Measurements from ENCODE around the gene ANKRD11. TPM values are rescaled to one million over a fixed set of nuclear protein-coding genes. Genes with fewer than 3 reads are reported as not detected.

Gene ANKRD11
- polyA plus RNA-seq, 10 donors = 51.5 to 76.1 (median 59.4) TPM

DNA sequence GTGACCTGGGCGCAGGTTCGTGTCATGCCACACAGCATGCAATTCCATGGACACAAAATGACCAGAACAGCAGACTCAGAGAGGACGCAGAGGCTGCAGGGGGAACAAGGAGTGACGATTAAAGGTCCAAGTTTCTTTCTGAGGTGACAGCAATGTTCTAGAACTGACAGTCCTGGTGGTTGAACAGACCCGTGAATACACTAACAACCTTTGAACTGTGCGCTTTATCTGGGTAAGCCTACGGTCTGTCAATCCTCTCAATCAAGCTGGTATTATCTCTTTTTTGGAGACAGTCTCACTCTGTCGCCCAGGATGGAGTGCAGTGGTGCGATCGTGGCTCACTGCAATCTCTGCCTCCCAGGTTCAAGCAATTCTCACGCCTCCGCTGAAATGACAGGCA lies 138.7 kb downstream of the ANKRD11 start:
- DNase-seq = no peak

DNA sequence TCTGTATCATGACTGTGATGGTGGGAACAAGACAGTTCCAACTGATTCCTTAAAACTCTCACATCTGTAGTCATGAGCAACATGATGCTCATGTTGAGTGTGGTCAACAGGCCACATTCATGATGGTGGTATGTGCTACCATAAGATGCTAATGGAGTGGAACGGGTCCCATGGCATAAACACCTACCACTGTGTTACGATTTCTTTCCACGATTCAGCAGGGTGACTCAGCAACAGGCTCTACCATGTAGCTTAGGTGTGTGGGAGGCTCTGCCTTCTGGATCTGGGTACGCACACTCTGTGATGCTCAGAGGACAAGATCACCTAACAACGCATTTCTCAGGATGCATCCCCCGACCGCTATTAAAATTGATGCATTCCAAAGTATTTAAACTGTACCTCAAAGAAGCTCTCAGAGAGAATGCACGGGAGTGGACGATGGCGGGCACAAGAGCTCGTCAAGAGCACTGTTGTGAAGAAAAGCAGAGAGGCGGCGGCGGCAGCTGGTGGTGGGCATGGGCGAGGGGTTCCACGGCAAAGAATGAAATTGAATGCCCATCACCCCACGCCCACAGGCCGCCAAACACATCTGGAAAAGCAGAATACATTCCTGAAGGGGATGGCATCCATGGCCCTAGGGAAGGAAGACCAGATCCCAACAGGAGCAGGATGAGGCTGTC lies 139.5 kb downstream of the ANKRD11 start:
- DNase-seq = no peak

DNA sequence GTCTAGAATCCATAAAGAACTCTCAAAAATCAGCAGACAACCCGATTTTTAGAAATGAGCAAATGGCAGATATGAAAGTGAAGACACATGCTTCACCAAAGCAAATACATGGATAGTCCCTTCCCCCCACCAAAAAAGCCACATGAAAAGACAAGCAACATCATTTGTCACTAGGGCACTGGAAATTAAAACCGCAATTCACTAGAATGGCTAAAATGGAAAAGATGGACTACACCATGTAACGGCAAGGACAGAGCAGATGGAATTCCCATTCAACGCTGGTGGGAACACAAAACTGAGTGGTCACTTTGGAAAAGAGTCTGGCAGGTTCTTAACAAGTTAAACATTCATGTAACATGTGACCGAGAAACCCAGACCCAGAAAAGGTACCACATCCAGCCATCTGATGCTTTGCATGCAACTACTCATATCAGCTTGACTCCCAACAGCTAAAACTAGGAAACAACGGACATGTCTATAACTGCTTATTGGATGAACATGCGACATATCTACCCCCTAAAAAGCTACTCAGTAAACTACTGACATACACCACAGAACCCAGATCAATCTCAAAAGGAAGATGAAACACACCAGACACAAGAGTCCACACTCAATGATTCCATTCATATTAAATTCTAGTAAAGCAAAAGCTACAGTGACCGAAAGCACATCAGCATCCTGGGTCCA lies 140.3 kb downstream of the ANKRD11 start:
- DNase-seq = no peak

DNA sequence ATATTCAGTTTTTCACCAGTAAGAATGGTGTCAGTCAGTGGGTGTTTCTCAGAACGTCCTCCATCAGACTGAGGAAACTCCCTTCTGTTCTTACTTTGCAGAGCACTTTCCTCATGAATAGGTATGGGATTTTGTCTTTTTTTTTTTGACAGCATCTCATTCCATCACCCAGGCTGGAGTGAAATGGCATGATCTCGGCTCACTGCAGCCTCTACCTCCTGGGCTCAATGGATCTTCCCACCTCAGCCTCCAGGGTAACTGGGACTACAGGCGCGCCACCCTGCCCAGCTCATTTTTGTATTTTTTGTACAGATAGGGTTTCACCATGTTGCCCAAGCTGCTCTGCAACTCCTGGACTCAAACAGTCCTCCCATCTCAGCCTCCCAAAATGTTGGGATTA lies 142.6 kb downstream of the ANKRD11 start:
- no peak for DNase-seq

DNA sequence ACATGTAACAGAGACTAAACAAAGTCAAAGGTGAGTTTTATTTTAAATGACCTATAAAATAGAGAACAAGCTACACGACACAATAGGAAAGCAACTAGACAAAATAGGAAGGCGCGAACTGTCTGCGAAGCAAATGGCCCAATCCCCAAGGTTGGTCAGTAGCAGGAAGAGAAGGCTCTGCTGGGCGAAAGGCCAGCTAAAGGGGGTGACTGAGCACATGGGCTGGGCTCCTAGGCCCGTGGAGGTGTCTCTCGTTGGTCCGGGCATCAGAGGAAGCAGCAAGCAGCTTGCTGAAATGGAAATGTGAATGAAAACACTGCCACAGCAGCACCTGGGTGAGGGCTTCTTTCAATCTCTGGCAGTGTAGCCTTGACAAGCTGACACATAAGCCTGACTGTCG lies 143.5 kb downstream of the ANKRD11 start:
- no peak for DNase-seq

DNA sequence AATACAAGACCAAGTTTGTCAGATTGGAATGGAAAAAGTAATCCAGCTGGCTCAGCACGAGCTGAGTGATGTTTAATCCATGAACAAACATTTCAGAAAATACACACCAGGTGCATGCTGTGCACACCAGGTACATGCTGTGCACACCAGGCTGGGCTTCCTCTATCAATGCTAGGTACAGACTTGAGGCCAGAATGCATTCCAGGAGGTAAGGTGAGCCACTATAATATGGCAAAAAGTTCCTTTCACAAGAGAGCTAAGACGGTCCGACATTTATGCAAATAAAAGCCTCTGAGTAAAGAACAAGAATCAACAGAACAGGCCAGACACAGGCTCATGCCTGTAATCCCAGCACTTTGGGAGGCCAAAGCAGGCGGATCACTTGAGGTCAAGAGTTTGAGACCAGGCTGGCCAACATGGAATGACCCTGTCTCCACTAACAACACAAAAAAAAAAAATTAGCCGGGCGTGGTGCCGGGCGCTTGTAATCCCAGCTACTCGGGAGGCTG lies 144.7 kb downstream of the ANKRD11 start:
- DNase-seq = no peak

DNA sequence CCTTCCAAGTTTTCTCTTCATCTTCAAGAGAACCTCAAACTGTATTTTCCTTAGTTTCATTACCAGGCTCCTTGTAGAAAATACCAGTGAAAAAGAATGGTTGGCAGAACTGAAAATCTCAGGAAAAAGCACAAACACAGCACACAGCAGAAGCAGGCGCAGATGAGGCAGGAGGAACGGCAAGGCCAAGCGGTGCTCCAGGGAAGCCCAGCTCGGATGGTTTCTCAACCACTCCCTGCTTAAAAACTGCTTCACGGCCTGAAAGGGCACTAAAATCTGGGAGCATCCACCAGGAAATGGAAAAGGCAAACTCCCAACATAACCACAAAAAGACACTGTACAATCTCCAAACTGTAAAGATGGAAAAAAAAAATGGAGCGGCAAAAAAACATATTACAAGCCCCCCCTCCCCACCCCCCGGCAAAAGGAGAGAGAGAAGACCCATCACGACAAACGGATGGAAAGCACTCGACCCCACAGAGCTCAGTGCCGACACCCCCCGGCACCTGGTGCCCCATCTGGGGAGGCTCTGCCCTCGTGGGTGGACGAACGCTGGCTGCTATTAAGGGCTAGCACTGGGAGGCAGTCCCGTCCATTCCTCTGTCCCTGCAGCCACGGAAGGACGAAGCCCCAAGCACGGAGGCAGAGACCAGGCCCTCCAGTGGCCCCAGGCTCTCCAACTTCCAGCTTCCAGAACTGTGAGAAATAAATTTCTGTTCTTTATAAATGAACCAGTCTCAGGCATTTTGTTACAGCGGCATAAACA lies 145.3 kb downstream of the ANKRD11 start:
- DNase-seq = no peak

DNA sequence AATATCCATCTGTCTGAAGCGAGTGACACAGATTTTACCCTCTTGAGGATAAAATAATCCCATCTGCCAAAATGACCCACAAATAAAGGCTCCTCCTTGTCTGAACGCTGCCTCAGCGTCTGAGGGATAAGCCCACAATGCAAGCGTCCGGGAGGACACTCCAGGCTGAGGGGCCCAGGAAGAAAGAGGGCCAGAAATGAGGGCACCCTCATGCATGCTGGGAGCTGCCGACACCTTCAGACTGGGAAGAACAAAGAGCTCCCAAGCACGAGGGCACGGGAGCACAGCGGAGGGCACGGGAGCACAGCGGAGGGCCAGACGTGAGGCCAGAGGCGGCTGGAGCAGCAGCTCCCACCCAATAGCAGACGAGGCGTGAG lies 145.9 kb downstream of the ANKRD11 start:
- DNase-seq = no peak

DNA sequence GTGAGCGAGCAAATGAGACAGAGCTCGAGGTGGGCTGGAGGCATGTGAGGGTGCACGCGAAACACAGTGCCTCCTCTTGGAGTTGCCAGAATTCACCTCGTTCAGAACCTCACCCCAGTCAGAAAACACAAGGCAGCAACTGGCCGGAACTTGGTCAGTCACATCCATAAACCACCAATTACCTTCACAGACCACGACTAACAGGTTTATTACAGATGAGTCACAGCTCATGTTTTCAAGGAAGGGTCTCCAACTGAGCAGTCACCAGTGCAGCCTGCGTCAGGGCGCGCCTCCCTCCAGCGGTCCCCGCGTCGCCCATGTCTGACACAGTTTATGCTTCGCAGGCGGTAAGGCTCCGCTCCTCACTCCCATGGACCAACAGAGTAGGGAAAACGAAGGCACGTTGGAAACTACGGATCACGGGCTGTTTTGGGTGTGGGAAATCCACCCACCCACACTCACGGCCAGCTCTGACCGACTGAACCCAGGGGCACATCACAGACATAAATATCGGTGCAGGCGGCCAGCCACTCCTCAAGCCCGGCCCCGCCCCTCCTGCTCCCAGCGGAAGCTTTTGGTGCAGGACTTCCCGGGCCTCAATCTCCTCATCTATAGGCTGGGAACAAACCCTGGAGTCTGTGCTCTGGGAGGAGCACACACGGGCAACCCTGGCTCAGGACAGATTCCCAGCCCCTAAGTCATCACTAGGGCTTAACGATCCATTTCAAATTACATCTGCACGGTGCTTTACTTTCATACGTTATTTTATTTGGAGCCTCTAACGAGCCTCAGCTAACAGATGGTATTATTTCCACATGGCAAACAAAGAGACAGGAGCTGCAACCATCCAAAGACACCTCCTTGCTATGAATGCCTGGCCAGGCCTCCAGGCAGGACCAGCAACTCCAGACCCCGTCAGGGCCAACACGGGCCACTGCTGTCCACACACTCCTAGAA lies 146.6 kb downstream of the ANKRD11 start:
- no peak for DNase-seq

DNA sequence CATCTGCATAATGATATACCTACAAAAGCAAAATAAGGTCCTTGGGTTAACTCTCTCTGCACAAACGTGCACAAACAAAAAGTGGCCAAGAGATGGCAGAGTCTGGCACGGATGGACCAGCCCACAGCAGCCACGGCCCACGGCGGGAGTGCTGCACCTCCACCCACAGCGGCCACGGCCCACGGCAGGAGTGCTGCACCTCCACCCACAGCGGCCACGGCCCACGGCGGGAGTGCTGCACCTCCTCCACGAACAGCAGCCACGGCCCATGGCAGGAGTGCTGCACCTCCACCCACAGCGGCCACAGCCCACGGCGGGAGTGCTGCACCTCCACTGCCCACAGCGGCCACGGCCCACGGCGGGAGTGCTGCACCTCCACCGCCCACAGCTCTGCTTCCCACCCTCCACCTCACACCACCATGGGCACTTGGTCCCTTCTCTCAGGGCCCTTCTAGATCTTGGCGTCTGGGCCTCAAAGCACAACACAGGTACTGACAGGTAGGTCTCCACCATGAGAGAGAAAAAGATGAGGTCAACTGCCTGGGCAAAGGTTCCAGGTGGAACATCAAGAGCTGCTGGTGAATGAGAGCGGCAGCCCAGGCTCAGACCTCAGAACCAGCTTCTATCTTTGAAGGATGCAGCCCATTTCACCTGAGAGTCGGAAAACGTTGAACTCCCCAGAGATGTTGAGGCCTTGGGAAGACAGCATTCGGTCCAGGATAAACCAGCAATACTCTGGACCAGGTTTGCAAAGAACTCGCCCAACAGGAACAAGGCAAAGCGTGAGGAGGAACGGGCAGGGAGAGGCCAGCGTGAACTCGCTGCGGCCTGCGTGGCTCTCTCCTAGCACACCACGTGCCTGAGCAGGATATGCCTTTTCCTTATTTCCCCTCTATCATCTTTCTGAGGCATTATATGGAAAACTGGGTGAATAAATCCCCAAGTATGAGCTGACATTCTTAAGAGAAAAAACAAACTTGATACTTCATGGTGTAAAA lies 148.4 kb downstream of the ANKRD11 start:
- no peak for DNase-seq

DNA sequence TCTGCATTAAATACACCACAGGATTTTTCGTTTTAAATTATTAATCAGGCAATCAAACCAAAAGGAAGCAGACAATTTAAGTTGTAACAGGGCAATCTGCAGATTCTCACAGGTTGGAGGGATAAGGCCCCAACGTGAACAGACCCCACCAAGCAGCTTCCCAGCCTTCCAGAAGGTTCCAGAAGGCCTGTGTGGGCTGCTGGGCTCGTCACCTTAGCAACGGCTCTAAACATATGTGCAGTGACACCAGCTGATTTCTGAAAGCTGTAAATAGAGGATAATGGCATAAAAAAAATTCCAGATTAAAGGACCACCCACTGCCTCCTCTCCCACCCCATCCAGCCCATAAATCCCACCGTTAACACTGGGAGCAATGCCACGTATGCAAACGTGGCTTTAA lies 149.1 kb downstream of the ANKRD11 start:
- no peak for DNase-seq

DNA sequence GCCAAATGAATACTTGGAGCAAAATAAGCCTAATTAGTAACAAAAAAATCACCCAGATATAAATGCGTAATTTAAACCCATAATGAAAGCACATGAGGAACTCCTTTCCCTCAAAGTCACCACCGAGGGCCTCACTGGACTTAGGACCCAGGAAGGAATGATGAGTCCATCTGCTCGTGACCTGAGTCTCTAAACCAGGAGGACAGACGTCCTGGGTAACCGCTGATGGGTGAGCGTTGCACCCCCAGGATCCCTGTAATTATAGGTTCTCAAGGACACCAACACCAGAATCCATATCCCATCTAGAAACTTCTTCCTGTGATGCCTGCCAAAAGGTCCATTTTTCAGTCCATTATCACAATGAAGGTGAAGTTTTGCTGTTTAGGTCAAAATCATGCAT lies 151.5 kb downstream of the ANKRD11 start:
- no peak for DNase-seq

DNA sequence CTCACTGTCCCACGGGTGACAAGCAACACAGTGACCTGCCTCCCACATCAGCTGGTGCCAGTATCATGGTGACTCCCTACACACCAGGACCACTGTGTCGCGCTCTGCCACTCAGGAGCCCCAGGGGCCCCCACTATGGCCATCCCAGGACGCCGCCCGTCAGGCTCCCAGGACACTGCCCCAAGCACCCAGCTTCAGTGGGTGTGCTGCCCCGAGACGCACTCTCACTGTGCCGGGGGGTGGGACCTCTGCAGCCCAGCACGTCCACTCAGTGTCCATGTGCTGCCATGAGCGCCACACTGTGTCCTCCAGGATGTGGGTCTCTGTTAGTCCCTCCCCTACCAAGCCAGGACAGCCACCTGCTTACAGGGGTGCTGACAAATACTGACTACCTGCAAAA lies 152.4 kb downstream of the ANKRD11 start:
- no peak for DNase-seq

DNA sequence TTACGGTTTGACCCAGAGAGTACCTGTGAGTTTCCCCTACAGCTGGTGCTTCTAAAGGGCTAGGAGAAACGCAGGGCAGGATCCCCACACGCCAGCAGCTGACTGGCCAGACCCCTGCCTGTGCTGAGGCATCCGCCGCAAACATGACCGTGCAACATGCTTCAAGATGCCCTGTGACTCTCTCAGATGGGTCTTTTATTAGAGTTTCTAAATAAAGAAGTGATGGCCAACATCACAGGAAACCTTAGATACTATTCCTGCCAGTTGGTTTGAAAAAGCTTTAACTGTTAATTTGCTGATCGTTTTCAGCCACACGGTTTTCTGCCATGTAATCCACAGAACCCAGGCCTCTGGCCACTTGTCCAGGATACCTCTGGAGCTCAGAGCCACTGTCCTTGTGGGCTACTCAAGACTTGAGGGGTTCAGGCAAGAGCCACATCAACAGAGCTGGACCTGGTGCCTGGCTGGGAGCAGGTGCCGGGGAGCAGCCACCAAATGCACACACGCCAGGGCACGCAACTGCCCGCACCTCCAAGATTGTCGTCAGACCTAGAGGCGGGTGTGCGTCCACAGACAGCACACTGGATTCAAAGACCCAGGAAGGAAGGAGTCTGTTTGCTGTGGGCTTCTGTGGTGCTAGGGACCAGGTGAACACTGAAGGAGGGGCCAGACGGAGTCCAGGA lies 154.4 kb downstream of the ANKRD11 start:
- DNase-seq = no peak

DNA sequence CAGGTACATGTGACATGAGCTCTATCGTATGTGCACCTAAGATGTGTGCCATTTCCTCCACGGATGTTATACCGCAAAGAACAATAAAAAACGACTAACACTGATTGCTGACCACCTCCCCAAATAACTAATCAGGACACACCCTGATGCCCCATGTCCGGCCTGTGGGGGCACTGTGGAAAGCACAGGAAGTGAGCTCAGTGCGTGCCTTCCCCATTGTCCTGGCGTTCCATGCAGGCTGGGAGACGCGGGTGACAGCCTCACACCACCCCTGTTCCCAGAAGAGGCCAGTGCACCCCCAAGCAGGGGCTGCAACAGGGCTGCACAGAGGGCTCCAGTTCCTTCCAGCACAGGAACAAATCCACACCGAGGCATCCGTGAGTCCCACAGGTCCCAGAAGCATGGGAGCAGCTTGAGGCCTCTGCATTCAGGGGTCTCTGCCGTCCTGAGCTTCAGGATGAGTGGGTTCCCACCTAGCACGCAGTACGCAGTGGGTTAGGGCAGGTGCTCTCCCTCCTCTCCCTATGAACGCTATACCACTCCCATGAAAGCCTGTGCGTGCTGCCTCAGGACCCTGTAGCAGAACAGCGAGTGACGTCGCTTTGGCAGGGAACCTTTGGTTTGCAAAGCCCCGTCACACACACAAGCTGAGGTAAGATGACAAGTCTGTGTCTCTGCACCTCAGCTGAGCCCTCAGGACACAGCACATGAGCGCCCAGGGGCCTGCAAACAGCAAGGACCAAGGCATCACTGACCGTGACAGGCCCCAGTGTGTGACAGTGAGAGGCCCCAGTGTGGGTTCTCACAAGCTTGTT lies 155.2 kb downstream of the ANKRD11 start:
- DNase-seq = no peak

DNA sequence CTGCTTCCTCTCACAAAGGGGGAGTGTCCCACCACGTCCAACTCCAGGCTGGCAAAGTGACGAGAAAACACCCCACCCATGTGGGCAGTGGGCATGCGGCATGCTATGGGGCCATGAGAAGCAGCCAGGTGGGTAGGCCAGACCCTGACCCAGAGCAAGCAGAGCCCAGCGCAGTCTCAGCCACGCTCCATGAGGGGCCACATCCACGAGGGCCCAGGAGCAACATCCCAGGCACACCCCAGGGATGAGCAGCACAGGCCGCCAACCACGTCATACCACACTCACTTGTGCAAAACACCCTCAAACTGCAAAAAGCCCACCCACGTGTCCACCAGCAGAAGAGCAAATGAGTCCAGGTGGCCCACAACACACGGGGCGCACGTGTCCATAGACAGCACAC lies 155.9 kb downstream of the ANKRD11 start:
- DNase-seq = no peak

DNA sequence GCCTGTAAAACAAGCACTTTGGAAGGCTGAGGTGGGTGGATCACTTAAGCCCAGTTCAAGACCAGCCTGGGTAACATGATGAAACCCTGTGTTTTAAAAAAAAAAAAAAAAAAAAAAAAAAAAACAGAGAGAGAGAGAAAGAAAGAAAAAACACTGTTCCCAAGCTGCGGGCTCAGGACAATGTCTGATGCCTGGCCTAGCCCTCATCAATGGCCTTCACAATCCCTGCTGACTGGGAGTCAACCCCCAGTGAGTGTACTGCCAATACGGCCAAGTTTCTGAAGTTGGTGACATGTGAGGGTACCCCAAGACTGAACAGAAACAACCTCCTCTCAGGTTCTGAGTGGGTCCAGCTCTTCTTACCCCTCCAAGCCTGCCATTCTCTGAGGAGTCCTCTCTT lies 156.3 kb downstream of the ANKRD11 start:
- DNase-seq = no peak

DNA sequence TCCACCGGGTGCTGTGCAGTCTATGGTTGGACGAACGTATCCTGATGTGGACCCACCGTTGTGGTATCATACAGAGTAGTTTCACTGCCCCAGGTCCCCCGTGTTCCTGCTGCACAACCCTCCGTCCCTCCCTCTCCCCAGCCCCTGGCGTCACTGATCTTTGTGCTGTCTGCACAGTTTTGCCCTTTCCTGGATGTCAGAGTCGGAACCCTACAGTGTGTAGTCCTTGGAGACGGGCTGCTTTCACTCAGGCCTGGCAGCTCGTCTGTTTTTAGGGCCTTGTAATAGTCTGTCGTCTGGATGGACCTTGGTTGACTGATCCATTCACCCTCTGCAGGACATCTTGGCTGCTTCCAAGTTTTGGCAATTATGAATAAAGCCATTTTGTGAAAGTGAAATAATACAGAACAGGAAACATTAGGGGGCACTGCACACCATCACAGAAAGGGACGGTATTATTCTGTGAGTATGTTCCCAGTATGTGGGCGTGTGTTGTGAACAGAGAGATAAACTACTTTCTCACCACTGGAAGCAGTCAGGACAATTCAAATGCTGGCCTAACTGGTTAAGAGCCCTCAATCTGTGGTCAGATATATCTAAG lies 156.9 kb downstream of the ANKRD11 start:
- peak; percentile 72 to 90 (median 80) for DNase-seq

DNA sequence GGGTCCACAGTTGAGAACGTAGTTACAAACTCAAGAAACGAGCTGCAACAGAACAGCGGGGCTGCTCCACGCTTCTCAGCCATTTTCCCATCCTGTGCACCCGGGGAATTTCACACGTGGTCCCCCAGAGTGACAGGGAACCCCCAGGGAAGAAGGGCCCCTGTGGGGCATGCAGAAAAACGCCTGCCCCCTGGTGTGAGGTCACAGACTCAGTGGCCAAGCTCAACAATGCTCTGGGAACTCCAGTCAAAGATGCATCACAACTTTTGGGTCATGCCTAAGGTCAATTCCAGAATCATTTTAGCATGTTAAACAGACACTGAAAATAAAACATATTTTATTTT lies 157.5 kb downstream of the ANKRD11 start:
- DNase-seq = no peak
